GM21367 (cell line): Measurements from ENCODE around the gene OR51S1.
"Not testable (repeated sequence)": the region's sequence is repeated elsewhere in the genome, so short reads cannot be mapped to it uniquely, and the experiment has no call there.

Experiments used
- ATAC-seq: cut with Tn5 transposase; IDR thresholded peaks from one replicate; pipeline ENCODE4 v1.9.1; 2021; ENCODE audit not compliant: unreplicated experiment

Gene OR51S1

GRCh38 chr11:4808476-4808875, 40.5 kb downstream of the OR51S1 start:
- ATAC-seq, result no peak

- ATAC-seq, result no peak
Observed at GRCh38 chr11:4804280-4804679, 44.7 kb downstream of the OR51S1 start, which contains the start of gene OR52R1. Gene OR52R1, minus strand, starts transcription at chr11:4804380. Its CDS starts 0 bp downstream, at chr11:4804380.

- not testable (repeated sequence) for ATAC-seq
Observed at GRCh38 chr11:4801316-4801715, 47.7 kb downstream of the OR51S1 start.

GRCh38 chr11:4798427-4799183, 50.4 kb downstream of the OR51S1 start:
- no peak for ATAC-seq
